ENCODE results near the gene SRCIN1.

DNA sequence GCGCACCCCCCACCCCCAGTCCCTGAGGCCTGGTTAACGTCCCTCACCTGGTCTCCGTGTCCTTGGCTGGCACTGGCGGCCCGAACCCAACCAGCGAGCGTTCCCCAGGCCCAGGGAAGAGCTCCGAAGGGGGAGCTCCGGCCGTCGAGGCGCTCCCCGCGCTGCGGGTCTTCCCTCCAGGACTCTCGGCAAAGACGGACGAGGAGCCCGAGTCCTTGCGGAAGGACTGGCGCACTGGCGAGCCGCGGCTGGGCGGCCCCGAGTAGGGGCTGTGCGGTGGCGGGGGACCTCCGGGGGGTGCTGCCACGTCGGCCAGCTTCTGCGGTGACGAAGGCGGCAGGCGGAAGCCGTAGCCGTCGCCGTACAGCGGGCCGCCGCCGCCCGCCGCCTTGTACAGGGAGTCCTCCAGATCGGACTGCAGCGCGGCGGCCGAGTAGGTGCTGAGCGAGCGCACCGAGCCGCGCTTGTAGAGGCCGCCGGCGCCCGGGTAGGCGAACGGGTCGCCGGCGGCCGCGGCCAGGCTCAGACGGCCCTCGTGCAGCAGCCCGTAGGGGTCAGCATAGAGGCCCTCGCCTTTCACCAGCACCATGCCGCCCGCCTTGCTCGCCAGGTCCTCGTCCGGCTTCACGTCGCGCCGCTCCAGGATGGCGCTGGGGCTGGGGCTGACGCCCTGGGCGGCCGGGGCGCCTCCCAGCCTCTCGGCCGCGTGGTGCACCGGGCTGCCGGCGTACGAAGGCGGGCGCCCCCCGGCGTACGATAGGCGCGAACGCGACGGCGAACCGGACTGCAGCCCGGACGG, 44.1 kb downstream of the SRCIN1 start:
- TF ChIP-seq, protein P1, sequence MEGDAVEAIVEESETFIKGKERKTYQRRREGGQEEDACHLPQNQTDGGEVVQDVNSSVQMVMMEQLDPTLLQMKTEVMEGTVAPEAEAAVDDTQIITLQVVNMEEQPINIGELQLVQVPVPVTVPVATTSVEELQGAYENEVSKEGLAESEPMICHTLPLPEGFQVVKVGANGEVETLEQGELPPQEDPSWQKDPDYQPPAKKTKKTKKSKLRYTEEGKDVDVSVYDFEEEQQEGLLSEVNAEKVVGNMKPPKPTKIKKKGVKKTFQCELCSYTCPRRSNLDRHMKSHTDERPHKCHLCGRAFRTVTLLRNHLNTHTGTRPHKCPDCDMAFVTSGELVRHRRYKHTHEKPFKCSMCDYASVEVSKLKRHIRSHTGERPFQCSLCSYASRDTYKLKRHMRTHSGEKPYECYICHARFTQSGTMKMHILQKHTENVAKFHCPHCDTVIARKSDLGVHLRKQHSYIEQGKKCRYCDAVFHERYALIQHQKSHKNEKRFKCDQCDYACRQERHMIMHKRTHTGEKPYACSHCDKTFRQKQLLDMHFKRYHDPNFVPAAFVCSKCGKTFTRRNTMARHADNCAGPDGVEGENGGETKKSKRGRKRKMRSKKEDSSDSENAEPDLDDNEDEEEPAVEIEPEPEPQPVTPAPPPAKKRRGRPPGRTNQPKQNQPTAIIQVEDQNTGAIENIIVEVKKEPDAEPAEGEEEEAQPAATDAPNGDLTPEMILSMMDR (IDR thresholded peaks at IDR 0.05), result no peak
- no peak for TF ChIP-seq POLR2A (IDR thresholded peaks at IDR 0.05)
